HG02884 (cell line): Measurements from ENCODE around the gene KRTAP26-1.

Experiments used
- ATAC-seq: cut with Tn5 transposase; IDR thresholded peaks from one replicate; pipeline ENCODE4 v1.9.1; 2021; ENCODE audit warnings: mild to moderate bottlenecking, moderate library complexity; ENCODE audit not compliant: unreplicated experiment

KRTAP26-1 gene

GRCh38 chr21:30320215-30320614, at the start of gene KRTAP26-1:
Gene KRTAP26-1, minus strand, starts transcription at chr21:30320315. Its CDS starts 280 bp downstream, at chr21:30320035.
- no peak for ATAC-seq

GRCh38 chr21:30355906-30356305, 35.8 kb upstream of the KRTAP26-1 start:
- ATAC-seq, result no peak

DNA sequence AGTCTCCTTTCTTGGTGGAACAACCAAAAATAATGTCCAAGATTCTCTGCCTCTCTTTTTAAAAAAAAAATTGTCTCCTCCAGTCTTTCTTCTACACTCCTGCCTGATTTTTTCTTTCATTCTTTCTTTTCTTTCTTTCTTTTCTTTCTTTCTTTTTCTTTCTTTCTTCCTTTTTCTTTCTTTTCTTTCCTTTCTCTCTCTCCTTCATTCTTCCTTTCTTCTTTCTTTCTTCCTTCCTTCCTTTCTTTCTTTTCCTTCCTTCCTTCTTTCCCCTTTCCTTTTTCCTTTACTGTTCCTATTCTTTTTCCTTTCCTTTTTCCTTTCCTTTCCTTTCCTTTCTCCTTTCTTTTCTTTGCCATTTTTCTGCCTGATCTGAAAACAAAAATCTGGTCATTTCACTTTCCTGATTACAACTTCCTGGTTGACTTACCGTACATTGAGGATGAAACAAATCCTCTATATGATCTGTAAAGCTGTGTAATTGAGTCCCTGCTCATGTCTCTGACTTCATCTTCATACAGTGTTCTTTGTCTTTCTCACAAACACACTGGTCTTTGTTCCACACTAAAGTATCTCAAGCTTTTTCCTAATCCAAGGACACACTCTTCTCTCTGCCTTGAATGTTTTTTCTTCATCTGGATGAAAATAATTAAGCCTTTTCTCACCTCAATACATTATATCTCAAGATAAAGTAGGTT, 34.3 kb upstream of the KRTAP26-1 start:
- no peak for ATAC-seq

DNA sequence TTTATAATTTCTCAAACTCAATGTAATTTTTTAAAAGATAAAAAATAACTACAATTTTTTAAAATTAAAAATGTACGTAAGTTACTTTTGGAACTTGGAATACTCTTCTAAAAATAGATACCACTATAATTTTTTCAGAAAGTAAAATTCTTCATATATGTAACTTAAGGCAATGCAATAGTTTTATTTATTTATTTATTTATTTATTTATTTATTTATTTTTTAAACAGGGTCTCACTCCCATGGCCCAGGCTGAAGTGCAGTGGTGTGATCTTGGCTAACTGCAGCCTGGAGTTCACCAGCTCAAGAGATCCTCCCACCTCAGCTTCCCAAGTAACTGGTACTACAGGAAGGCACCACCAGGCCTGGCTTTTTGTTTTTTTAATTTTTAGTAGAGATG, 31.4 kb upstream of the KRTAP26-1 start:
- no peak for ATAC-seq

GRCh38 chr21:30349572-30349971, 29.5 kb upstream of the KRTAP26-1 start:
- ATAC-seq, result no peak

- ATAC-seq, result no peak
Observed at GRCh38 chr21:30348506-30348905, 28.4 kb upstream of the KRTAP26-1 start, which contains the start of gene KRTAP23-1. Gene KRTAP23-1, minus strand, starts transcription at chr21:30348606. Its CDS starts 0 bp downstream, at chr21:30348606.

GRCh38 chr21:30345014-30345413, 24.9 kb upstream of the KRTAP26-1 start:
- ATAC-seq, result no peak

- no peak for ATAC-seq
Observed at GRCh38 chr21:30340714-30341573, 20.8 kb upstream of the KRTAP26-1 start.

DNA sequence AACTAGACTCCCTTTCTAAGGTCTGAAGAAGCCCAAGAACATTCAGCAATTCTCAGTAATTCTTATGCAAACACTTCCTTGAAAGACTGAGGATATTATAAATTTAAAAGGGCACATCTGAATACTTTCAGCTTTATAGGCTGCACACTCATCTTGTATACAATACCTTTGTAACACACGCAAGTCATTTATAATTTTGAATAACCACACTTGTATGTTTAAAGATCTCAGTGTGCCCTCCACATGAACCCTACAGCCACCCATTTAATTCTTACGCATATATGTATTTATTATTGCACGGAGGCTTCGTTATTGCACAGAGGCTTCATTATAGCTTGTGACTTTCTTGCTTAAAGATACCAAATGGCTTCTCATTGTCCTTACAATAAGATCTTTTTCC, 18.6 kb upstream of the KRTAP26-1 start:
- no peak for ATAC-seq

DNA sequence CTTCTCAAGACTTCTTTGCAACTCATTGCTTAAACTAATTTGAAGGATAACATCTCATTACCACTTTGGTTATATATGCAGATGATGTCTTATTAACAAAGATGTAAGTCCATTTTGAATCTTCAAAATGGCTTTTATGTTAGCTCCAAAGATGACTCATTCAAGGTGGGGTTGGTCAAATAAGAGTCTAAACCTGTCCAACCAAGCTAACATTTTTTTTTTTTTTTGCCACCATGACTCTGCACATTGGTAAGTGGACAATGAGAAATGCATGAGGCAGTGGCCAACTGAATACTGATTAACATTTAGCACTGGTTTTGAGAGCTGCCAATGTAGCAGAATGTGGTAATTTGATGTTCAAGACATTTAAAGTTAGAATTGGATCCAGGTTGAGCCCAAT, 17.7 kb upstream of the KRTAP26-1 start:
- no peak for ATAC-seq

DNA sequence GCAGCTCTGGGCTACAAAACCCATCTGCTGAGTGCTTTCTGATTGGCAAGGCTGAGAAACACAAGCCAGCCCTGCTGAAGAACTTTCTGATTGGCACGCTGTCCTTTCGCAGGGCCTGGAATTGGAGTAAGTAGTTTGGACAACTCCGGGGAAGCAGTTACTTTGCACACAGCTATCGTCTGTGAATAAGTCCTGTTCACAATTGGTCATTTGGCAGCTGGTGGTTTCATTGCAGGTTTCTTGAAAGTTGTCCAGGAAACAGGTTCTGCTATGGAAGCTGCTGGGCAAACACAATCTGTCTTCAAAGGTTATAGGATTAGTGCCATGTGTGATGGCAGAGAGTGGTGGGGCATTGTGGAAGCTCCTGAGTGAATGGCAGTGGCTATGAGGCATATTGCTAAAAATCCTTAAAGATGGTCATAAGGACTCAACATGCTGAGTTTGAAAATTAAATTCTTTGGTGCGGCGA, 17.2 kb upstream of the KRTAP26-1 start, which contains the start of gene KRTAP27-1:
KRTAP27-1 (minus strand) TSS at position 419 of the 469 bp plus-strand sequence; CDS start at position 393, 26 bp downstream.
- no peak for ATAC-seq

- no peak for ATAC-seq
Observed at GRCh38 chr21:30336596-30336995, 16.5 kb upstream of the KRTAP26-1 start.

GRCh38 chr21:30333736-30334135, 13.6 kb upstream of the KRTAP26-1 start:
- no peak for ATAC-seq

DNA sequence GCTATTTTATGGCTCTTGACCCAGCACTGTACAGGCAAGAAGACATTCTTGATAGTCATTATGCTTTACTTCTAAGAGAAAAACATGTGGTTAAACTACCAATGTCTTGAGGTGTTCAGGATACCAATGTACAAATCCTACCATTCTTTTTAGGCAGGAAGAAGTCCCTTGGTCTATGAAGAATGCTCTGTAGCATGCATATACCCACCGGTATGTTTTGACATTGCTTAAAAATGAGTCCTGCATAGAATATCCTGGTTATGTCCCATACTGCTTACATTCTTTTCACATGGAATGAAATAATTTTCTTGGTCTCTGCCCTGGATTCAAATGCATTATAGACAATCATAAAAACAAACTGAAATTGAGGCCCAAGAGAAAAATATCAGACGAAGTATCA, 12.6 kb upstream of the KRTAP26-1 start:
- ATAC-seq, result no peak

DNA sequence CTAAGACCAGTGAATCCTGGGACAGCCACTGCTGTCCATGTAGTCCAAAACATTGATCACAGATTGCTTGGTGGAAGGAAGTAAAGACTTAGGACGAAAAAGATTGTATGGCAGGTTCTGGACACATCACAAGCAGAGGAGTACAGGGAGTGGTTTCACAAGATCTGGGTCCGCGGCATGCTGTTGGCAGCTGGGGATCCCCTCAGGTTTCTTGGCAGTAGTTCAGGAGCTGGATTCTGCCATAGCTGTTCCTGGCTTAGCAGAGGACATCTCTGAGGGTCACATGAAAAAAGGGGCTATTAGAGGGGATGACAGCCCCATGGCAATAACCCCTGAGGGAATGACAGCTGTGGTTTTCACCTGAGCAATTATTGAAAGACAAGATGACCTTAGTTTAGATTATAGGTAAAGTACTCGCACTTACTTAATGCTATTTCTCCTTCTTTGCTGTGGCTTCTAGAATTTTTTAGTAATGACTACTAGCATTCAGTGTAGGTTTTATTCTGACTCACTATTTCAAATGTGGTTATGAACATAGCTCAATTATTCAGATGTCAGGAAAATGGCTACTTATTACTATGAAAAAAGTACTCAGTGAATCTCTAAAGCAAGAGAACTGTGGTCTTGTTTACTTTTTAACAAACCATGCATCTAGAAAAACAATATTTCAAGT, 9.2 kb upstream of the KRTAP26-1 start:
- ATAC-seq, result no peak

GRCh38 chr21:30326390-30326789, 6.3 kb upstream of the KRTAP26-1 start:
- ATAC-seq, result no peak

- no peak for ATAC-seq
Observed at GRCh38 chr21:30315701-30316100, 4.4 kb downstream of the KRTAP26-1 start.

GRCh38 chr21:30306884-30307283, 13.2 kb downstream of the KRTAP26-1 start:
- ATAC-seq, result no peak

- no peak for ATAC-seq
Observed at GRCh38 chr21:30305136-30305535, 15.0 kb downstream of the KRTAP26-1 start.

- ATAC-seq, result no peak
Observed at GRCh38 chr21:30289215-30289614, 30.9 kb downstream of the KRTAP26-1 start, which contains the start of gene KRTAP25-1. Gene KRTAP25-1, minus strand, starts transcription at chr21:30289514. Its CDS starts 24 bp downstream, at chr21:30289490.

DNA sequence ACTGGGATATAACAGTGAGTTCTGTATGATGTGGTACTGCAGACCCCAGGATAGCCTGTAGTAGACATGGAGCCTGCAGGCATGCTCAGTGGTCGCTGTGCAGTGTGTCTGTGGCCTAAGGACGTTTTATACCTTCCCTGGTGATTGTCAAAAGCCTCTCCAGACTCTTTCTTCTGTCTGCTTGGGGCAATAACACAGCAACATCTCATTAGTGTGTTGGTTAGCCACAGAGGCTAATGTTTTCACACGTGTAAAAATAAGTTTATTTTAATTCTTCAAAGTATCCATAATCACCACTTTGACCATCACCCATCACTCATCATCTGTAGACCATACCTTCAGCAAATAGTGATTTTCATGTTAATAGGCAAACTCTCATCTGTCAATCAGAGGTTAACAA, 37.3 kb downstream of the KRTAP26-1 start, which contains the start of gene KRTAP24-1:
KRTAP24-1 (minus strand) TSS at position 101 of the 400 bp plus-strand sequence; CDS start at position 83, 18 bp downstream.
- ATAC-seq, result no peak
